Measurements from ENCODE around the gene PGM2.

- TF ChIP-seq CTCF (conservative IDR thresholded peaks at IDR 0.05 in 1 of 2, IDR thresholded peaks at IDR 0.05 in 1 of 2; ENCODE audit: extremely low read depth in 1 of 2, insufficient read depth in 1 of 2, low read depth in 1 of 2, low read length in 2 of 2), result no peak
- TF ChIP-seq EZH2 (IDR thresholded peaks at IDR 0.05; ENCODE audit: borderline replicate concordance, low read length), result no peak
Measured at GRCh38 chr4:37879365-37879764, 52.9 kb downstream of the PGM2 start.
